Astrocyte (in vitro differentiated cells and primary cell): ENCODE measurements around the gene CABCOCO1. TPM values are rescaled to one million over a fixed set of nuclear protein-coding genes. Genes with fewer than 3 reads are reported as not detected.

Experiments
- DNase-seq: peaks from one replicate; pipeline ENCODE4 v3.0.0-alpha.2; 2010; ENCODE audit warnings: low read depth
- FAIRE-seq: peaks from 2 replicates; lab custom pipeline; 2011; peaks lifted over from hg19 to GRCh38; lab: Jason Lieb, UNC
- H2AFZ ChIP-seq: 2 replicates; pipeline ENCODE4 v1.6.0; 2012; ENCODE audit warnings: low read depth, low read length, inconsistent platforms
- H3K27ac ChIP-seq: 2 replicates; pipeline ENCODE4 v1.5.1; 2011; ENCODE audit warnings: low read depth, low read length, inconsistent platforms
- H3K27me3 ChIP-seq: 2 replicates; pipeline ENCODE4 v1.6.0; 2011; ENCODE audit warnings: low read length, inconsistent platforms; ENCODE audit not compliant: insufficient read depth
- H3K36me3 ChIP-seq: 2 replicates; pipeline ENCODE4 v1.5.1; 2011; ENCODE audit warnings: low read length, inconsistent platforms; ENCODE audit not compliant: insufficient read depth
- H3K4me1 ChIP-seq: 2 replicates; pipeline ENCODE4 v1.5.1; 2011; ENCODE audit warnings: low read length, inconsistent platforms; ENCODE audit not compliant: insufficient read depth
- H3K4me2 ChIP-seq: 2 replicates; pipeline ENCODE4 v1.6.0; 2012; ENCODE audit warnings: low read length, inconsistent platforms
- H3K4me3 ChIP-seq: 2 replicates; pipeline ENCODE4 v1.5.1; 2011; ENCODE audit warnings: low read depth, mild to moderate bottlenecking, low read length, inconsistent platforms; ENCODE audit not compliant: insufficient read depth
- H3K79me2 ChIP-seq: 2 replicates; pipeline ENCODE4 v1.6.0; 2012; ENCODE audit warnings: mild to moderate bottlenecking, low read length, inconsistent platforms; ENCODE audit not compliant: insufficient read depth
- H3K9ac ChIP-seq: 2 replicates; pipeline ENCODE4 v1.6.0; 2012; ENCODE audit warnings: mild to moderate bottlenecking, low read length, inconsistent platforms
- H3K9me3 ChIP-seq: 2 replicates; pipeline ENCODE4 v1.5.1; 2012; ENCODE audit warnings: low read depth, mild to moderate bottlenecking, low read length, inconsistent platforms; ENCODE audit not compliant: insufficient read depth
- H4K20me1 ChIP-seq: 2 replicates; pipeline ENCODE4 v1.6.0; 2012; ENCODE audit warnings: low read length, inconsistent platforms; ENCODE audit not compliant: insufficient read depth
- H3K27ac Mint-ChIP-seq: one replicate; pipeline ENCODE4 v1.8.0; 2021; ENCODE audit warnings: mild to moderate bottlenecking, mixed read lengths; ENCODE audit not compliant: unreplicated experiment
- H3K27me3 Mint-ChIP-seq: one replicate; pipeline ENCODE4 v1.8.0; 2021; ENCODE audit warnings: low read depth, mixed read lengths; ENCODE audit not compliant: unreplicated experiment
- H3K36me3 Mint-ChIP-seq: one replicate; pipeline ENCODE4 v1.8.0; 2021; ENCODE audit warnings: low read depth, mixed read lengths; ENCODE audit not compliant: unreplicated experiment
- H3K4me1 Mint-ChIP-seq: one replicate; pipeline ENCODE4 v1.8.0; 2021; ENCODE audit warnings: low read depth, mixed read lengths; ENCODE audit not compliant: unreplicated experiment
- H3K4me3 Mint-ChIP-seq: one replicate; pipeline ENCODE4 v1.8.0; 2021; ENCODE audit warnings: mild to moderate bottlenecking, moderate library complexity, mixed read lengths; ENCODE audit not compliant: unreplicated experiment
- H3K9me3 Mint-ChIP-seq: one replicate; pipeline ENCODE4 v1.8.0; 2021; ENCODE audit warnings: mild to moderate bottlenecking, mixed read lengths; ENCODE audit not compliant: unreplicated experiment
- CTCF ChIP-seq: IDR thresholded peaks from 2 replicates; pipeline ENCODE4 v1.5.1; 2011; ENCODE audit warnings: low read depth, mild to moderate bottlenecking, inconsistent platforms, low read length, moderate library complexity; ENCODE audit not compliant: insufficient read depth
- EZH2 ChIP-seq: IDR thresholded peaks from 2 replicates; pipeline ENCODE4 v1.6.1; 2012; ENCODE audit warnings: mild to moderate bottlenecking, low read length, inconsistent platforms; ENCODE audit not compliant: insufficient read depth
- total RNA-seq: library from RNA; stranded (reverse); gene quantifications from 2 replicates; pipeline ENCODE4 v1.2.1, GENCODE V29; 2021

The CABCOCO1 gene
- total RNA-seq, 1 donor from 2014 or later, result 0.23 TPM

- no peaks in the 10 kb centered on the region for H3K36me3 Mint-ChIP-seq
Observed at GRCh38 chr10:61701706-61702105, 39.0 kb downstream of the CABCOCO1 start.

GRCh38 chr10:61702584-61702983 is 39.9 kb downstream of the CABCOCO1 start:
- H2AFZ ChIP-seq, result no peak overlapping the region
- Mint-ChIP-seq H3K9me3 (no peaks in the 10 kb centered on the region), H3K27ac (no peak overlapping the region), H3K36me3 (no peaks in the 10 kb centered on the region), H3K4me3 (no peak overlapping the region), H3K27me3 (no peaks in the 10 kb centered on the region), H3K4me1 (no peaks in the 10 kb centered on the region)
- H3K27ac ChIP-seq, result no peak overlapping the region
- no peaks in the 10 kb centered on the region for H3K9me3 ChIP-seq
- no peak overlapping the region for H3K4me3 ChIP-seq
- no peak overlapping the region for H3K9ac ChIP-seq
- no peaks in the 10 kb centered on the region for H3K27me3 ChIP-seq
- DNase-seq, result no peak
- H3K79me2 ChIP-seq, result no peaks in the 10 kb centered on the region
- no peaks in the 10 kb centered on the region for H4K20me1 ChIP-seq
- no peaks in the 10 kb centered on the region for H3K4me1 ChIP-seq
- no peaks in the 10 kb centered on the region for H3K36me3 ChIP-seq
- FAIRE-seq, result no peak
- H3K4me2 ChIP-seq, result no peak overlapping the region
- no peak for TF ChIP-seq CTCF
- no peak for TF ChIP-seq EZH2

More at GRCh38 chr10:61701706-61702105, 39.0 kb downstream of the CABCOCO1 start:
- no peak for FAIRE-seq
- H3K27me3 Mint-ChIP-seq, result no peaks in the 10 kb centered on the region
- H3K27me3 ChIP-seq, result no peaks in the 10 kb centered on the region
- no peaks in the 10 kb centered on the region for H3K9me3 ChIP-seq
- no peaks in the 10 kb centered on the region for H3K4me1 Mint-ChIP-seq
- no peaks in the 10 kb centered on the region for H3K9me3 Mint-ChIP-seq
- no peak overlapping the region for H3K9ac ChIP-seq
- no peaks in the 10 kb centered on the region for H4K20me1 ChIP-seq
- H2AFZ ChIP-seq, result no peak overlapping the region
- H3K27ac Mint-ChIP-seq, result no peak overlapping the region
- no peak overlapping the region for H3K4me3 Mint-ChIP-seq
- no peak overlapping the region for H3K27ac ChIP-seq
- no peaks in the 10 kb centered on the region for H3K36me3 ChIP-seq
- no peak for DNase-seq
- no peak overlapping the region for H3K4me2 ChIP-seq
- TF ChIP-seq EZH2 (no peak), CTCF (no peak)
- no peaks in the 10 kb centered on the region for H3K79me2 ChIP-seq
- no peaks in the 10 kb centered on the region for H3K4me1 ChIP-seq
- H3K4me3 ChIP-seq, result no peak overlapping the region

- Mint-ChIP-seq H3K27me3 (no peaks in the 10 kb centered on the region), H3K27ac (no peak overlapping the region), H3K4me1 (no peaks in the 10 kb centered on the region), H3K9me3 (no peaks in the 10 kb centered on the region), H3K36me3 (no peaks in the 10 kb centered on the region), H3K4me3 (no peak overlapping the region)
- Histone ChIP-seq H2AFZ (no peak overlapping the region), H3K9ac (no peak overlapping the region), H4K20me1 (no peaks in the 10 kb centered on the region), H3K79me2 (no peaks in the 10 kb centered on the region), H3K4me1 (no peaks in the 10 kb centered on the region), H3K4me2 (no peak overlapping the region), H3K36me3 (no peaks in the 10 kb centered on the region), H3K9me3 (no peaks in the 10 kb centered on the region), H3K4me3 (no peak overlapping the region), H3K27me3 (no peaks in the 10 kb centered on the region), H3K27ac (no peak overlapping the region)
- DNase-seq (no peak), FAIRE-seq (no peak)
- TF ChIP-seq EZH2 (no peak), CTCF (no peak)
Observed at GRCh38 chr10:61705022-61705613, 42.4 kb downstream of the CABCOCO1 start.
